ENCODE measurements around the gene CRKL. TPM values are rescaled to one million over a fixed set of nuclear protein-coding genes. Genes with fewer than 3 reads are reported as not detected.

Gene CRKL
- 65.0 TPM for total RNA-seq

GRCh38 chr22:20916916-20917810 is at the start of gene CRKL:
Gene CRKL (plus strand): TSS chr22:20917407. CDS start chr22:20917935, 528 bp downstream.

GRCh38 chr22:20966883-20967696 is 49.9 kb downstream of the CRKL start, which contains the start of gene AIFM3:
Gene AIFM3 (plus strand): TSS chr22:20967255. CDS start chr22:20967945, 690 bp downstream.

DNA sequence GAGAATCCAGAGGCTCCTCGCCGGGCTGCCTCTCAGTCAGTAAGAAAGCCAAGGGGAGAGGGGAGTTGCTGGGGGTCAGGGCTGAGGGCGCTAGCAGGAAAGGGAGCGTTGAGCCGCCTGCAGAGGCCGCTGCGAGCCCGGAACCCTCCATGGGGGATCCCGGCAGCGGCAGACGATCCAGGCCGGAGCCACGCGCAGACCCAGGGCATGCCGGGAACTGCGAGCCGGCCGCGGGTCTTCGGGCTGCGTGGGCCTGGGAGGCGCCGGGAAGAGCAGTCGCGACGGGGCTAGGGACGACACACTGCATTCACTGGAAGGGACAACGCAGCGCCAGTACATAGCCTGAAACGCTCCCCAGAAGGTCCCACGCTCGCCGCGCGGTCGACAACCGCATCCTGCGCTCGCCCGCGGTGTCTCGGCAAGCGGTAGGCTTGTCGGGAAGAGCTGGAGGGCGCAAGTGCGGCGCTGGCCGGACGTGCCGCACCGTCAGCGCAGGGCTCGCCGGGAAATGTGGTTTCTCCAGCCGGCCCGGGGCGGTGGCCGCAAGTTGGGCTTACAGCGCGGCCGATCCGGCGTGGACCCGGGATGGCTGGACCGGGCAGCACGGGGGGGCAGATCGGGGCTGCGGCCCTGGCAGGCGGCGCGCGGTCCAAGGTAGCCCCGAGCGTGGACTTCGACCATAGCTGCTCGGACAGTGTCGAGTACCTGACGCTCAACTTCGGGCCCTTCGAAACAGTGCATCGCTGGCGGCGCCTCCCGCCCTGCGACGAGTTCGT is 64.8 kb downstream of the CRKL start, which contains the start of gene LZTR1:
LZTR1 (plus strand) TSS at position 511 of the 776 bp plus-strand sequence; CDS start at position 586, 75 bp downstream.

GRCh38 chr22:21001601-21002325 is 84.6 kb downstream of the CRKL start, which contains the start of gene THAP7:
Gene THAP7 (minus strand): TSS chr22:21002118. CDS start chr22:21001911, 207 bp downstream.

Other genes with a start within 250 kb of the CRKL start
- gene SERPIND1, start 143.3 kb upstream of the CRKL start, total RNA-seq, result 0.53 TPM
- 76.4 TPM for gene PI4KA, start 58.6 kb upstream of the CRKL start, total RNA-seq
- 12.1 TPM for gene SNAP29, start 58.4 kb upstream of the CRKL start, total RNA-seq
- gene AIFM3, start 49.8 kb downstream of the CRKL start, total RNA-seq, result 0.99 TPM
- gene LZTR1, start 64.9 kb downstream of the CRKL start, total RNA-seq, result 78.5 TPM
- gene THAP7, start 84.7 kb downstream of the CRKL start, total RNA-seq, result 30.2 TPM
- 2.3 TPM for gene P2RX6, start 97.8 kb downstream of the CRKL start, total RNA-seq
- gene SLC7A4, start 115.2 kb downstream of the CRKL start, total RNA-seq, result 1.3 TPM
- not detected for gene LRRC74B, start 128.5 kb downstream of the CRKL start, total RNA-seq